Stimulated activated CD4-positive, alpha-beta T cell treated with anti-CD3 and anti-CD28 coated beads, TNF-alpha, amount 100 ng/mL, for 4 hours (primary cell): Measurements from ENCODE around the gene NTM.
"Not testable (repeated sequence)": the region's sequence is repeated elsewhere in the genome, so short reads cannot be mapped to it uniquely, and the experiment has no call there.

Source experiments
- DNase-seq, 3 experiments: peaks; one replicate each; pipeline ENCODE4 v3.0.0-alpha.2; 2020; ENCODE audit warnings: low read depth in 3 of 3

Gene NTM

GRCh38 chr11:131463649-131464425 is 93.4 kb downstream of the NTM start:
- no peak for DNase-seq

- DNase-seq: no peak
Measured at GRCh38 chr11:131464461-131464860, 94.0 kb downstream of the NTM start.

- DNase-seq: no peak
Measured at GRCh38 chr11:131465039-131465438, 94.6 kb downstream of the NTM start.

- no peak for DNase-seq
Measured at GRCh38 chr11:131465746-131466145, 95.3 kb downstream of the NTM start.

GRCh38 chr11:131467645-131468394 is 97.4 kb downstream of the NTM start:
- no peak for DNase-seq

GRCh38 chr11:131468565-131468964 is 98.2 kb downstream of the NTM start:
- no peak for DNase-seq

GRCh38 chr11:131470216-131470925 is 100.0 kb downstream of the NTM start:
- DNase-seq: no peak

GRCh38 chr11:131471976-131472375 is 101.6 kb downstream of the NTM start:
- no peak for DNase-seq

- DNase-seq: no peak
Measured at GRCh38 chr11:131474947-131475346, 104.5 kb downstream of the NTM start.

GRCh38 chr11:131476266-131476665 is 105.9 kb downstream of the NTM start:
- no peak for DNase-seq

GRCh38 chr11:131478341-131478740 is 107.9 kb downstream of the NTM start:
- no peak for DNase-seq

GRCh38 chr11:131481303-131481702 is 110.9 kb downstream of the NTM start:
- DNase-seq: no peak

- DNase-seq: no peak
Measured at GRCh38 chr11:131481971-131482370, 111.6 kb downstream of the NTM start.

- no peak for DNase-seq
Measured at GRCh38 chr11:131483453-131483852, 113.0 kb downstream of the NTM start.

GRCh38 chr11:131483877-131484276 is 113.5 kb downstream of the NTM start:
- DNase-seq: no peak

GRCh38 chr11:131486100-131486499 is 115.7 kb downstream of the NTM start:
- no peak for DNase-seq

- DNase-seq: no peak
Measured at GRCh38 chr11:131486937-131487635, 116.7 kb downstream of the NTM start.

- no peak for DNase-seq
Measured at GRCh38 chr11:131488238-131488637, 117.8 kb downstream of the NTM start.

- no peak for DNase-seq
Measured at GRCh38 chr11:131491503-131491902, 121.1 kb downstream of the NTM start.

GRCh38 chr11:131495423-131495822 is 125.0 kb downstream of the NTM start:
- no peak for DNase-seq

GRCh38 chr11:131497686-131498085 is 127.3 kb downstream of the NTM start:
- not testable (repeated sequence) for DNase-seq

GRCh38 chr11:131498631-131499160 is 128.3 kb downstream of the NTM start:
- no peak for DNase-seq
